K562 (cell line): ENCODE results near the gene SGMS1.

Experiments
- CEBPB ChIP-seq: fragments of 450-650 bp; IDR thresholded peaks from 2 replicates; pipeline ENCODE4 v1.6.1; 2016; ENCODE audit warnings: missing genetic modification characterization, missing compliant biosample characterization
- HCFC1 ChIP-seq: IDR thresholded peaks from 2 replicates; pipeline ENCODE4 v1.6.1; 2012; ENCODE audit warnings: low read depth, low read length, improper control_type of control experiment
- MTF1 ChIP-seq: fragments of 250-450 bp; sonication (Bioruptor Pico); IDR thresholded peaks from 2 replicates; pipeline ENCODE4 v1.9.0; 2021; ENCODE audit warnings: moderate library complexity, mild to moderate bottlenecking, inconsistent platforms, borderline replicate concordance
- MYC ChIP-seq, 2 experiments: fragments of 250-450 bp in 1 of 2; sonication (Bioruptor Pico) in 1 of 2; IDR thresholded peaks; 2 replicates each; pipeline versions ENCODE4 v1.5.1 to v1.6.1; 2012 to 2021; ENCODE audit warnings: low read depth in 2 of 2, borderline replicate concordance in 1 of 2, improper control_type of control experiment in 1 of 2, low read length in 1 of 2, mild to moderate bottlenecking in 1 of 2, moderate library complexity in 1 of 2
- SPI1 ChIP-seq: IDR thresholded peaks from 2 replicates; pipeline ENCODE4 v1.6.1; 2011; ENCODE audit warnings: low read depth, low read length, control low read depth, borderline replicate concordance
- SRSF7 ChIP-seq: fragments of 200-400 bp; formaldehyde crosslinking; optimal IDR thresholded peaks from 2 replicates; pipeline ENCODE3; 2017; ENCODE audit warnings: mild to moderate bottlenecking, low read depth, low read length
- ZNF3 ChIP-seq: fragments of 250-450 bp; sonication (Bioruptor Pico); IDR thresholded peaks from 2 replicates; pipeline ENCODE4 v1.5.0; 2021; ENCODE audit warnings: mild to moderate bottlenecking, moderate library complexity
- ZNF586 ChIP-seq: fragments of 450-650 bp; formaldehyde crosslinking; conservative IDR thresholded peaks from 2 replicates; pipeline ENCODE4 v1.4.0; 2020; ENCODE audit warnings: mild to moderate bottlenecking, moderate library complexity
- TF ChIP-seq, protein P1 (sequence below), 3 experiments: IDR thresholded peaks in 2 of 3; conservative IDR thresholded peaks in 1 of 3; 2 replicates each; pipeline ENCODE4 v1.5.1; 2011 to 2012; ENCODE audit warnings: low read length in 3 of 3, mild to moderate bottlenecking in 3 of 3, control low read depth in 2 of 3, improper control_type of control experiment in 1 of 3, inconsistent platforms in 1 of 3, low read depth in 1 of 3, mixed read lengths in 1 of 3, moderate library complexity in 1 of 3; ENCODE audit not compliant: insufficient read depth in 2 of 3
- TF ChIP-seq, protein P2 (sequence below): fragments of 250-450 bp; sonication (Bioruptor Pico); IDR thresholded peaks from 2 replicates; pipeline ENCODE4 v1.5.0; 2021; ENCODE audit warnings: mild to moderate bottlenecking, moderate library complexity

DNA sequence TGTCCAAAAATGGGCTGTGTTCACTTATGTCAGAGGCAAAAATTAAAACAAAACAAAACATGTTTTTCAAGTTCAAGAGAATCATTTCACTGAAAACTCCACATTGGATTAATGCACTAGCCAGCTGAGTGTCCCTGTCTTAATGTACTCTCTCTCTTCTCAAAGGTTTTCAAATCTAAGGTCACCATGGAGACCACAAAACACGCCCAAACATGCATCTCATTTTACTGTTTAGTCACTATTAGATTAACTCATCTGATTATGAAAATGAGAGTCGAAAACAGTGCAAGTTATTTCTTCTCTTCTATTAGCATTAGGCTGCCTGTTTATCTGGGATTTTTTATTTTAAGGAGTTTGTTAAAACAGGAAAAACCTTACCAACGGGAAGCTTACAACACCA lies 301.7 kb downstream of the SGMS1 start:
- no peak for TF ChIP-seq ZNF3
- TF ChIP-seq, protein P1, sequence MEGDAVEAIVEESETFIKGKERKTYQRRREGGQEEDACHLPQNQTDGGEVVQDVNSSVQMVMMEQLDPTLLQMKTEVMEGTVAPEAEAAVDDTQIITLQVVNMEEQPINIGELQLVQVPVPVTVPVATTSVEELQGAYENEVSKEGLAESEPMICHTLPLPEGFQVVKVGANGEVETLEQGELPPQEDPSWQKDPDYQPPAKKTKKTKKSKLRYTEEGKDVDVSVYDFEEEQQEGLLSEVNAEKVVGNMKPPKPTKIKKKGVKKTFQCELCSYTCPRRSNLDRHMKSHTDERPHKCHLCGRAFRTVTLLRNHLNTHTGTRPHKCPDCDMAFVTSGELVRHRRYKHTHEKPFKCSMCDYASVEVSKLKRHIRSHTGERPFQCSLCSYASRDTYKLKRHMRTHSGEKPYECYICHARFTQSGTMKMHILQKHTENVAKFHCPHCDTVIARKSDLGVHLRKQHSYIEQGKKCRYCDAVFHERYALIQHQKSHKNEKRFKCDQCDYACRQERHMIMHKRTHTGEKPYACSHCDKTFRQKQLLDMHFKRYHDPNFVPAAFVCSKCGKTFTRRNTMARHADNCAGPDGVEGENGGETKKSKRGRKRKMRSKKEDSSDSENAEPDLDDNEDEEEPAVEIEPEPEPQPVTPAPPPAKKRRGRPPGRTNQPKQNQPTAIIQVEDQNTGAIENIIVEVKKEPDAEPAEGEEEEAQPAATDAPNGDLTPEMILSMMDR (IDR thresholded peaks at IDR 0.05 in 2 of 3, conservative IDR thresholded peaks at IDR 0.05 in 1 of 3; ENCODE audit: insufficient read depth in 2 of 3, low read depth in 1 of 3, low read length in 3 of 3) = no peak
- no peak for TF ChIP-seq SPI1
- TF ChIP-seq, protein P2, sequence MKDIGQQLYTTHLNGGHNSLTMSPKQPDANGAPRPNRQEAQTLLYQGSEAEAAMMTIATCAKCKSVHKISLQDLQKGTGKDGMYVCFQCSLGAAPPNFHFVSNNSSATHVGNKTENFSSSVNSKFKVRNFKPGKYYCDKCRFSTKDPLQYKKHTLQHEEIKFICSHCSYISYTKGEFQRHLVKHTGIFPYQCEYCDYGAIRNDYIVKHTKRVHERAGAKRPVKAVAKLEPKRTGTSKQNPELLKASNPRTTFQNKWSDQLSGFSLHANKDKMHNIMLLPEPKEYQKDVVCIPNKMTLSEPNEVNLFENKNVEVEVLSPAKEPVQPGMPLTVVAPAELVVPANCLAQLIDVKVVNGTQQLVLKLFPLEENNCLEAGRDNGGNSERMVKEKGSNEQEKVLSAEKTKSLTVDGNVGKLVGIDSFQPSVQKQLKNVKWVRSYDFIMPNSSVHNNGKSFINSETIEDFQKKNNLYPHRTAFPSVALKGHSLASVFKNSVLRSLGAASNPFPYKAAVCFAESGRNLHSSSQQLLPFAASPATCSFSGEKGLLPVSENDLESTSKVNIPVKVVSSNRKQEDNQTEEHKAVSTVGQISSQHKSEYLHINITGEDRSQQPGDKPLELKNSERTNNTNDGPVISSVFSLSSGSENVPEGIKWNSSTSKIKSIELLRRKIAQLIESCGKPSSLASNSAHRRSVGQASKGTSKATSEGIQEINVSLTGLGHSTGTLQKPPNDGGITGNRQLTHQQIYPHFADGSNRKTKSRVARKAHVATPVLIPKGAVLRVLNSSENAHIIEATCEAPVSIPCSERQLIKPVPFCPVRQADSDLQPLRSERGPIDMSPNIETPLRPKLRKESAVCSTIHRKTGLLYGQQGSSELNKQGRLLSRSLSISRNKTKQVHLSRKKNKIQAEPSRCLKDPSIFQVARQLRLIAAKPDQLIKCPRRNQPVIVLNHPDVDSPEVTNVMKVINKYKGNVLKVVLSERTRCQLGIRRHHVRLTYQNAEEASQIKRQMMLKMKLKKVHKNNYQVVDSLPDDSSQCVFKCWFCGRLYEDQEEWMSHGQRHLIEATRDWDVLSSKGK (CRISPR knock-in tag) = no peak
- TF ChIP-seq CEBPB (tag) = no peak
- no peak for TF ChIP-seq MTF1
- no peak for TF ChIP-seq ZNF586 (CRISPR knock-in tag)
- no peak for TF ChIP-seq SRSF7
- no peak for TF ChIP-seq MYC (IDR thresholded peaks at IDR 0.05; ENCODE audit: low read depth, low read length)
- TF ChIP-seq MYC (CRISPR knock-in tag; IDR thresholded peaks at IDR 0.05; ENCODE audit: borderline replicate concordance, low read depth) = no peak
- no peak for TF ChIP-seq HCFC1
